ENCODE measurements around the gene ZNF783.
"Not testable (repeated sequence)": the region's sequence is repeated elsewhere in the genome, so short reads cannot be mapped to it uniquely, and the experiment has no call there.

The ZNF783 gene

GRCh38 chr7:149307775-149308501 is 45.9 kb downstream of the ZNF783 start:
- H3K4me1 ChIP-seq, result no peaks in the 10 kb centered on the region
- in situ Hi-C loops (cut with MboI; ENCODE audit: low sequenced_read_pairs), result no loop called here
- DNase-seq (ENCODE audit: low spot score in 2 of 2), result no peak
- H3K9me3 ChIP-seq, result no peaks in the 10 kb centered on the region
- H3K4me3 ChIP-seq, result no peak overlapping the region
- H3K27me3 ChIP-seq (ENCODE audit: low read depth), result no peaks in the 10 kb centered on the region
- H3K36me3 ChIP-seq (replicated peaks), result no peaks in the 10 kb centered on the region

GRCh38 chr7:149310113-149310836 is 48.3 kb downstream of the ZNF783 start:
- Histone ChIP-seq H3K4me3 (no peak overlapping the region), H3K36me3 (replicated peaks) (no peaks in the 10 kb centered on the region), H3K9me3 (no peaks in the 10 kb centered on the region), H3K4me1 (no peaks in the 10 kb centered on the region), H3K27me3 (ENCODE audit: low read depth) (no peaks in the 10 kb centered on the region)
- peak in 1 of 2 experiments; percentile 51 for DNase-seq (ENCODE audit: low spot score in 2 of 2)
- in situ Hi-C loops (cut with MboI; ENCODE audit: low sequenced_read_pairs), result no loop called here

- Histone ChIP-seq H3K9me3 (no peaks in the 10 kb centered on the region), H3K27me3 (ENCODE audit: low read depth) (no peaks in the 10 kb centered on the region), H3K4me3 (no peak overlapping the region), H3K4me1 (no peaks in the 10 kb centered on the region), H3K36me3 (replicated peaks) (no peaks in the 10 kb centered on the region)
- in situ Hi-C loops (cut with MboI; ENCODE audit: low sequenced_read_pairs), result no loop called here
- DNase-seq (ENCODE audit: low spot score in 2 of 2), result no peak
Measured at GRCh38 chr7:149310990-149311573, 49.1 kb downstream of the ZNF783 start.

GRCh38 chr7:149313981-149314380 is 52.0 kb downstream of the ZNF783 start:
- in situ Hi-C loops (cut with MboI; ENCODE audit: low sequenced_read_pairs), result no loop called here

GRCh38 chr7:149316606-149317005 is 54.6 kb downstream of the ZNF783 start:
- H3K4me3 ChIP-seq, result no peak overlapping the region
- no peaks in the 10 kb centered on the region for H3K9me3 ChIP-seq
- no peaks in the 10 kb centered on the region; the same call in 1 of the 2 replicates for H3K27me3 ChIP-seq (ENCODE audit: low read depth)
- H3K36me3 ChIP-seq (replicated peaks), result no peaks in the 10 kb centered on the region
- in situ Hi-C loops (cut with MboI; ENCODE audit: low sequenced_read_pairs), result no loop called here
- DNase-seq (ENCODE audit: low spot score in 2 of 2), result no peak
- no peaks in the 10 kb centered on the region for H3K4me1 ChIP-seq

More at GRCh38 chr7:149313981-149314380, 52.0 kb downstream of the ZNF783 start:
- no peaks in the 10 kb centered on the region; the same call in 1 of the 2 replicates for H3K27me3 ChIP-seq (ENCODE audit: low read depth)
- H3K9me3 ChIP-seq, result no peaks in the 10 kb centered on the region
- H3K4me3 ChIP-seq, result no peak overlapping the region
- H3K4me1 ChIP-seq, result no peaks in the 10 kb centered on the region
- no peak for DNase-seq (ENCODE audit: low spot score in 2 of 2)
- H3K36me3 ChIP-seq (replicated peaks), result no peaks in the 10 kb centered on the region

- no peaks in the 10 kb centered on the region for H3K4me1 ChIP-seq
- H3K27me3 ChIP-seq (ENCODE audit: low read depth), result no peaks in the 10 kb centered on the region; the same call in 1 of the 2 replicates
- in situ Hi-C loops (cut with MboI; ENCODE audit: low sequenced_read_pairs), result no loop called here
- H3K36me3 ChIP-seq (replicated peaks), result no peaks in the 10 kb centered on the region
- no peak for DNase-seq (ENCODE audit: low spot score in 2 of 2)
- no peaks in the 10 kb centered on the region for H3K9me3 ChIP-seq
- no peak overlapping the region for H3K4me3 ChIP-seq
Measured at GRCh38 chr7:149317496-149317895, 55.5 kb downstream of the ZNF783 start.

GRCh38 chr7:149317986-149318672 is 56.1 kb downstream of the ZNF783 start:
- DNase-seq (ENCODE audit: low spot score in 2 of 2), result no peak
- Histone ChIP-seq H3K4me3 (no peak overlapping the region), H3K36me3 (replicated peaks) (no peaks in the 10 kb centered on the region), H3K9me3 (no peaks in the 10 kb centered on the region; the same call in 1 of the 2 replicates), H3K4me1 (no peaks in the 10 kb centered on the region), H3K27me3 (ENCODE audit: low read depth) (no peaks in the 10 kb centered on the region; the same call in 1 of the 2 replicates)
- in situ Hi-C loops (cut with MboI; ENCODE audit: low sequenced_read_pairs), result no loop called here

- Histone ChIP-seq H3K4me1 (no peaks in the 10 kb centered on the region), H3K36me3 (replicated peaks) (no peaks in the 10 kb centered on the region), H3K4me3 (no peak overlapping the region), H3K27me3 (ENCODE audit: low read depth) (no peaks in the 10 kb centered on the region; the same call in 1 of the 2 replicates), H3K9me3 (no peaks in the 10 kb centered on the region; the same call in 1 of the 2 replicates)
- no peak for DNase-seq (ENCODE audit: low spot score in 2 of 2)
- in situ Hi-C loops (cut with MboI; ENCODE audit: low sequenced_read_pairs), result no loop called here
Measured at GRCh38 chr7:149319376-149319775, 57.4 kb downstream of the ZNF783 start.

- no peaks in the 10 kb centered on the region for H3K4me1 ChIP-seq
- in situ Hi-C loops (cut with MboI; ENCODE audit: low sequenced_read_pairs), result no loop called here
- no peak overlapping the region for H3K4me3 ChIP-seq
- H3K36me3 ChIP-seq (replicated peaks), result no peaks in the 10 kb centered on the region
- DNase-seq (ENCODE audit: low spot score in 2 of 2), result no peak
- H3K27me3 ChIP-seq (ENCODE audit: low read depth), result no peaks in the 10 kb centered on the region; the same call in 1 of the 2 replicates
- no peaks in the 10 kb centered on the region; the same call in none of the 2 replicates for H3K9me3 ChIP-seq
Measured at GRCh38 chr7:149320313-149321124, 58.5 kb downstream of the ZNF783 start.

GRCh38 chr7:149321125-149321905 is 59.3 kb downstream of the ZNF783 start:
- H3K4me1 ChIP-seq; DNase-seq (ENCODE audit: low spot score in 2 of 2); H3K9me3 ChIP-seq; H3K36me3 ChIP-seq (replicated peaks); in situ Hi-C loops (cut with MboI; ENCODE audit: low sequenced_read_pairs); H3K4me3 ChIP-seq; H3K27me3 ChIP-seq (ENCODE audit: low read depth): not testable (repeated sequence)

GRCh38 chr7:149321978-149322541 is 60.1 kb downstream of the ZNF783 start:
- in situ Hi-C loops (cut with MboI; ENCODE audit: low sequenced_read_pairs), result no loop called here
- H3K27me3 ChIP-seq (ENCODE audit: low read depth), result no peaks in the 10 kb centered on the region; the same call in 1 of the 2 replicates
- no peaks in the 10 kb centered on the region; the same call in none of the 2 replicates for H3K9me3 ChIP-seq
- H3K4me3 ChIP-seq, result no peak overlapping the region
- no peaks in the 10 kb centered on the region for H3K36me3 ChIP-seq (replicated peaks)
- no peak for DNase-seq (ENCODE audit: low spot score in 2 of 2)
- H3K4me1 ChIP-seq, result no peaks in the 10 kb centered on the region

GRCh38 chr7:149322737-149323136 is 60.7 kb downstream of the ZNF783 start:
- Histone ChIP-seq H3K9me3 (no peaks in the 10 kb centered on the region; the same call in none of the 2 replicates), H3K27me3 (ENCODE audit: low read depth) (no peaks in the 10 kb centered on the region), H3K36me3 (replicated peaks) (no peaks in the 10 kb centered on the region), H3K4me3 (no peak overlapping the region), H3K4me1 (no peaks in the 10 kb centered on the region)
- no peak for DNase-seq (ENCODE audit: low spot score in 2 of 2)
- in situ Hi-C loops (cut with MboI; ENCODE audit: low sequenced_read_pairs), result no loop called here

All from HAP-1 (cell line).